ENCODE measurements around the gene FATE1.

- TF ChIP-seq EZH2 (IDR thresholded peaks at IDR 0.05; ENCODE audit: borderline replicate concordance, low read length): no peak
- TF ChIP-seq CTCF (conservative IDR thresholded peaks at IDR 0.05 in 1 of 2, IDR thresholded peaks at IDR 0.05 in 1 of 2; ENCODE audit: extremely low read depth in 1 of 2, insufficient read depth in 1 of 2, low read depth in 1 of 2, low read length in 2 of 2): no peak
These were observed 5.4 kb upstream of the FATE1 start for GRCh38 chrX:151710457-151710856.

Measured in mammary epithelial cell (primary cell).